GM21526 (cell line): ENCODE measurements around the gene RNF17.
"Not testable (repeated sequence)": the region's sequence is repeated elsewhere in the genome, so short reads cannot be mapped to it uniquely, and the experiment has no call there.

Experiments used
- ATAC-seq: cut with Tn5 transposase; IDR thresholded peaks from one replicate; pipeline ENCODE4 v1.9.1; 2021; ENCODE audit warnings: moderate library complexity; ENCODE audit not compliant: unreplicated experiment, low FRiP score

RNF17 gene

GRCh38 chr13:24744247-24744646 is 19.7 kb upstream of the RNF17 start:
- ATAC-seq = no peak

GRCh38 chr13:24745516-24745860 is 18.5 kb upstream of the RNF17 start:
- ATAC-seq = no peak

DNA sequence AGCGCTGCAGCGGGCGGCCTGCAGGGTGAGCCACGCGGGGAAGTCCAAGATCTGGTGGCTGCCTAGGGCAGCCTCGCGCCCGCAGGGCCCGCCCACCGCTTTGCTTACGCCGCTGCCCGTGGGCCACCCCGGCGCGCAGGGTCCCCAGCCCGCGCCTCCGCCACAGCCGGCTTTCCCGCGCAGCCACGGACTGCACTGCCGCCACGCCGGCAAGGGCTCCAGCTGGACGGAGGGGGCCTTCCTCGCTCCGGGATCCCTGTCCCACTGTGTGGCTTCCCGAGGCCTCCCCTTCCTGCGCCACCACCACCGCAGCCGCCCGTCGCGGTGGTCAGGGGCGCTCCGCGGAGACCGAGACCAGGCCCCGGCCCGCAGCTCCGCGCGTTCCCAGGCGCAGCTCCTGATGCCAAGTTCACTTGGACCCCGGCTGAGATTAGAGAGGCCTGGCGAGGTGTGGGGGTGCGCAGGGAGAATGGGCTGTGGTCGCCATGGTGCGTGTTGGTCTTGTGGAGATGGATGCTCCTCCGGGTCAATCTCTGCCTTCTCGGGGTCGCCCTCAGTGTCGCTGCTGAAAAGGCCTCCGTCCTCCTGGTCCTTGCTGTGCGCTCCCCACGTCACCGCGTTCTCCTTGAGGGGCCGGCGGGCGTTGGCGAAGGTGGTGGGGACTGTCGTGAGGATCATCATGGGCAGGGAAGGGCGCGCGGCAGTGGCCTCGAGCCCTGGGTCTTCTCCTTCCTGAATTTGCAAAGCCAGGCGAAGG is 17.9 kb upstream of the RNF17 start:
- no peak for ATAC-seq

DNA sequence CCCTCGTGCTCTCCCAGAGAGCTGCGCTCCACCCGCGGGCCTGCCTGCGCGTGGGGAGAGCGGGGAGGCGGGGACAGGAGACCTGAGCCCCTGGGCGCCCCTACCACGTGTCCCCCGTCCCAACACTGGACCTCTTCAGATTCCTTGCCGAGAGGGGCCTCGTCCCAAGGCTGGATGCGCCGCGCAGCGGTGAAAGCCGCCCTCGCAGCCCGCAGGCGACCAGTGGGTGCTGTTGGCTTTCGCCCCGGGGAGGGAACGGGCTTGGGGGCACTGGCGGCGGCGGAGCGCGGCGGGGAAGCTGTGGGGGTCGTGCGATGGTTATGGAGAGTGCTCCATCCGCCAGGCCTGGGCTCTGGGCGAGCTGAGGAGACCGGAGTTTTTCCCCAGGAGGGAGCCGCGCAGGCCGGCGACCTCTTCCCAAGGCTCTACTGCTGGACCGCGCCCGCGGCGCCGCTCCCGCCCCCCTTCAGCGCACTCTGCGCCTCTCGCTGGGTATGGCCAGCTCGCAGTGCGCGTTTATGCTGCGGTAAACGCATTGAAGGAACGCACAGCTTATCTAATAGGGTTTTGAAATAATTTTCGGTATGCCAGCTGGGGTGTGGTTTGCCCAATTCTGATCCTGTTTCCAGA is 17.2 kb upstream of the RNF17 start:
- ATAC-seq = no peak

DNA sequence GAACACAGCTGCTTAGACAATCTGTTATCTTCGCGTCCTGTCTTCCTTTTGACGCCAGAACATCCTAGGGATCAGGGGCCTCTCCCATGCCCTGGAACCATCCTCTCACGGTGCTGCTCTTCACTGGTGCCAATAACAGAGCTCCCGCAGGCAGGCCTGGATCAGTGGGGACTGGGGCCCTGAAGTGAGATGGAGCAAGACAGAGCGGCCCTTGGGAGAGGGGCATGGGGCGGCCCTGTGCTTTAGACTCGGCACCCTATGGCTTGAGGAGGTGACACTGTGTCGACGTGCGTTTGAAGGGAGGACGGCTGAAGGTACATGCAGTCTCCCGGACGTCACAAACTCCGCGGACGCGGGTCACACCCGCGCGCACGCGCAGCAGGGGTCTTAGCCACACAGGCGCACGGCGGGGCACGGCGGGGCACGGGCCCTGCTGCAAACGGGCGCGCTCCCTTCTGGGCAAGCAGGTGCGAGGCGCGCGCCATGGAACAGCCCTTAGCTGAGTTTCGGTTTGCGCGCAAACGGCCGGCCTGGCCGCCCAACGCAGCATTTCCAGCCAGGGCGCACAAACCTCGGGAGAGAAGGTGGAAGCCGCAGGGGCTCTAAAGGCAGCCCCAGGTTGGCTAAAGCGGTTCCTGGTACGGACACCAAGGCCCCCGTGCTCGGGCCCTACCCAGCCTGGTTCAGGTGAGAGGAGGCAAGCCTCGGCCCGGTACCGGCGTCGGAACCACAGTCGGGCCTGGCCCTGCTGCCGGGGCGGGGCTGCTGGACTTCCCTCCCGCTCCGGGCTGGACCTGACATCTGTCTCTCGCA is 16.5 kb upstream of the RNF17 start:
- no peak for ATAC-seq

DNA sequence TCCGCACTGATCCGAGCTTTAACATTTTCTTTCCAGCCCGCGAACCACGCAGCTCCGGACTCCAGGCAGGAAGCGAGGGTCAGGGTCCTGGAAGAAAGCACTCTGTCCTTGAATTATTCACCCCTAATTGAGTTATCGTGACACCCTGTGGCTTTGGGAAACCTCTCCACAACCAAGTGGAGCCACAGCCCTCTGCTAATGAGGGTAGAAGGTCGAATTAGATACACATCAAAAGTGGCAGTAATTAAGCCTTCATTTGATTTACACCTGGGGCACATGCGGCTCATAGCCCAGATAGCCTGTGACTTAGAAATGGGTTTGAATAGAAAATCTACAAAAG is 15.9 kb upstream of the RNF17 start:
- ATAC-seq = no peak

- ATAC-seq = no peak
These were observed 4.8 kb upstream of the RNF17 start for GRCh38 chr13:24759197-24759596.

DNA sequence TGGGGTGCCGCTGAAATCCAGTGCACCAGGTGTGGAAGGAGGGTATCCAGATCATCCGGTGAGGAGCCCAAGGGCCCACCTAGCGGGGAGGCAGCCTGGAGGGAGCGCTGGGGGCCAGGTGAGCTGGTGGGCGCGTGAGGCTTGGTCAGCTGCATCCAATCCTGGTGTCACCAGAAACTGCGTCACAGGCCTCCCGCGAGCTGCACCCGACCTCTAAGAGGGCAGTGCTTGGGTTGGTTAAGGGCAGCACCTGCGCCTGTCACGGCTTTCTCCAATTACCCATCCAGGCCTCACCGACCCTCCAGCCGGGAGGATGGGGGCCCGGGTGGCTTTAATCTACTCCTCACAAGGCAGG is 284 bp downstream of the RNF17 start:
- ATAC-seq = no peak

- ATAC-seq = no peak
These were observed 13.2 kb downstream of the RNF17 start for GRCh38 chr13:24777171-24777570.

- no peak for ATAC-seq
These were observed 20.4 kb downstream of the RNF17 start for GRCh38 chr13:24784319-24784718.

DNA sequence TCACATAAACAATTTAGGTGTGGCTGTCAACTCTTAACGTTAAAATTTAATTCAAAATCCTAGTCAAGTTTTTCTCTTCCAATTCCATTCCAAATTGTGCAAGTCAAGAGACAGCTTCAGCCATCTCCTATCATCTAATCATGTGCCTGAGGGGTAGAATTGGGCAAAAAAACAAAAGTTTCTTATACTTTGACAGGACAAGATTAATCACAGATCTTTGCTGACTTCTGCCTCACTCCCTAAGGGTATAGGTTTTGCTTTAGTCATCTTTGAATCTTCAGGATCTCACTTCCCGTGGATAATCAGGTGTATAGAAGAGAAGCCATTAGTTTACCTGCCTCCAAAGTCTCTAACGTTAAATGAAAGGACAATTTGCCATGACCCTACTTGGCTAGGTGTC is 24.6 kb downstream of the RNF17 start:
- ATAC-seq = no peak

- ATAC-seq = no peak
These were observed 38.1 kb downstream of the RNF17 start for GRCh38 chr13:24802074-24802473.

DNA sequence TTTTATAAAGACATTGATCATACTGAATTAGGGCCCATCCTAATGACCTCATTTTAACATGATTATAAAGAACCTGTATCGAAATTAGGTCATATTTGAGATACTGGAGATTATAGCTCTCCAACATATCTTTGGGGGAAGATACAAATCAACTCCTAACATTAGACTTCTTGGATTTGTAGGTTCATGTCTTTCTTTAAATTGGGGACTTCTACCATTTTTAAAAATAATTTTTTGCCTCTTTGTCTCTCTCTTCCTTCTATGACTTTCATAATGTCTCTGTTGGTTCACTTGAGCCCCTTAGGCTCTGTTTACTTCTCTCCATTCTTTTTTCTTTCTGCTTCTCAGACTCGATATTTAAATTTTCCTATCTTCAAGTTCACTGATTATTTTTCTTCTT is 57.2 kb downstream of the RNF17 start:
- ATAC-seq = no peak

GRCh38 chr13:24822640-24823039 is 58.7 kb downstream of the RNF17 start:
- no peak for ATAC-seq

GRCh38 chr13:24823122-24823710 is 59.2 kb downstream of the RNF17 start:
- ATAC-seq = not testable (repeated sequence)

- no peak for ATAC-seq
These were observed 63.8 kb downstream of the RNF17 start for GRCh38 chr13:24827799-24828198.

DNA sequence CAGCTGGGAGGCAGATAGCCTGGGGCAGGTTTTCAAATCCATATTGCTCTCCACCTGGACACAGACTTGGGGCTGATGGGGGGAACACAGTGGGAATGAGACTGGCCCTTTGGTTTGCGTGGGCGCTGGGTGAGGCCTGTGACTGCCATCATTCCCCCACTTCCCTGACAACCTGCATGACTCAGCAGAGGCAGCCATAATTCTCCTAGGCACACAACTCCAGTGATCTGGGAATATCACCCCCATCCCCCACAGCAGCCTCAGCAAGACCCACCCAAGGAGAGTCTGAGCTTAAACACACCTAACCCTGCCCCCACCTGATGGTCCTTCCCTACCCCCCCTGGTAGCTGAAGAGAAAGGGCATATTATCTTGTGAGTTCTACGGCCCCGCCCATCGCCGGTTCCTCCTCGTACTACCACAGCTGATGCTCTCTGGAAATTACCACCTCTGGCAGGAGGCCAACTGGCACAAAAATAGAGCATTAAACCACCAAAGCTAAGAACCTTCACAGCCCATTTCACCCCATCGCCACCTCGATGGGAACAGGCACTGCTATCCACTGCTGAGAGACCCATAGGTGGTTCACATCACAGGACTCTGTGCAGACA is 71.0 kb downstream of the RNF17 start:
- no peak for ATAC-seq

DNA sequence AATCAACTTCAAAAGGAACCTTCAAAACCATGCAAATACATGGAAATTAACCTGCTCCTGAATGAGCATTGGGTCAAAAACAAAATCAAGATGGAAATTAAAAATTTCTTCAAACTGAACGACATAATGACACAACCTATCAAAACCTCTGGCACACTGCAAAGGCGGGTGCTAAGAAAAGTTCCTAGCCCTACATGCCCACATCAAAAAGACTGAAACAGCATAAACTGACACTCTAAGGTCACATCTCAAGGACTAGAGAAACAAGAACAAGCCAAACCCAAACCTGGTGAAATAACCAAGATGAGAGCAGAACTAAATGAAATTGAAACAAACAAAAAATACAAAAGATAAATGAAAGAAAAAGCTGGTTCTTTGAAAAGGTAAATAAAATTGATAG is 73.6 kb downstream of the RNF17 start:
- ATAC-seq = not testable (repeated sequence)

DNA sequence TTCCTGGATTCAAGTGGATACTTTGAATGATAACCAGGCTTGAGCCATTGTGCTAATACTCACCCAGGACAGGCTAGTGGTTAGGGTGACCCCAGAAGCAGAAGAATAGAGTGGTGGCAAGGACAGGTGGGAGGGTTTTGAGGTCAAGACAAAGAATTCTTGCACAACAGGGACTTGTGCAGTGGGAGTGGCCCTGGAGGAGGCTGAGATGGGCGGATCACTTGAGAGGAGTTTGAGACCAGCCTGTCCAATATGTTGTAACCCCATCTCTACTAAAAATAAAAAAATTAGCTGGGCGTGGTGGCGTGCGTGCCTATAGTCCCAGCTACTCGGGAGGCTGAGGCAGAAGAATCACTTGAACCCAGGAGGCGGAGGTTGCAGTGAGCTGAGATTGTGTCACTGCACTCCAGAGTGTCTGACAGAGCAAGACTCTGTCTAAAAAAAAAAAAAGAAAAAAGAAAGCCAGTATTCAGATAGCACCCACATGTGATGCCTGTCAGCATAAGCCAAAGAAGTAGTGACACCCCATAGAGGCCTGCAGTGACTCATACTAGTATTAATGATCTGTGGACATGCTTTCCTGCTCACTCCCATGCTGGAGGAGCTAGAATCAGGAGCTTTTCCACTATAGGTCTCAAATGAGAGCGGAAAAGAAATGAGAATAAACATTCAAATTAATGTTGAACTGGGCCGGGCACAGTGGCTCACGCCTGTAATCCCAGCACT is 78.7 kb downstream of the RNF17 start:
- no peak for ATAC-seq

DNA sequence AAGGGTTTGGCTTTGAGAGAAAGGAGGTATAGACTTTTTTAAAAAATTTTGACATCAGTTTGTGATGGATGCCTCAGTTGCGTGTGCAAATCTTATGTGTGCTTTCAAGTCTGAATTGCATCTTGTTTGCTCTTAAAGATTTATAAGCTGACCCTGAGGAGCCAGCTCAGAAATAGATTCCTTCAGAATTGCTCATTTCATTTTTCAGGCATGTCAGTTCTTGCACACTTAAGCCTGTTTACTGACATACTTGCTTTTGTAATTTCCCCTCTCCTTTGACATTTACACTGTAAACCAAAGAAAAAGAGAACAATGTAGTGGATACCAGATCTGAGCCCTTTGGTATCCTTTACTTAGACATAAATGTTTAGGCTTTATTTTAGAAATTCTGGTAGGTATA is 87.6 kb downstream of the RNF17 start:
- ATAC-seq = no peak
